CD4-positive, alpha-beta T cell (primary cell): ENCODE measurements around the gene MBOAT2. TPM values are rescaled to one million over a fixed set of nuclear protein-coding genes. Genes with fewer than 3 reads are reported as not detected.

Experiments
- ATAC-seq: fragments of 200-7000 bp; cut with Tn5 transposase; one replicate; pipeline ENCODE4 v1.10.0; 2022; ENCODE audit warnings: mild to moderate bottlenecking; ENCODE audit not compliant: poor library complexity
- CTCF ChIA-PET: fragments of 350-600 bp; sonication (Branson Sonifier 250); formaldehyde crosslinking; loops from one replicate; lab custom pipeline; 2021; ENCODE audit warnings: antibody characterized with exemption, inconsistent platforms; lab: Charles Lee
- POLR2A ChIA-PET: fragments of 350-600 bp; sonication (Branson Sonifier 250); formaldehyde crosslinking; loops from one replicate; lab custom pipeline; 2021; ENCODE audit warnings: antibody characterized with exemption, inconsistent platforms; lab: Charles Lee
- DNase-seq, 14 experiments: peaks; one replicate each; pipeline ENCODE4 v3.0.0-alpha.2; 2013 to 2020; ENCODE audit warnings: mixed read lengths in 2 of 14
- H3K27ac ChIP-seq, 2 donors: one replicate each; pipeline versions ENCODE4 v1.5.1 to v1.7.0; 2013; ENCODE audit warnings: low read length in 2 of 2, low read depth in 1 of 2, mild to moderate bottlenecking in 1 of 2
- H3K27me3 ChIP-seq, 2 experiments: 1 replicate in 1 of 2; 2 replicates in 1 of 2; pipeline versions ENCODE4 v1.6.1 to v1.7.0; 2013; ENCODE audit warnings: low read length in 2 of 2, control low read depth in 1 of 2, mild to moderate bottlenecking in 1 of 2, moderate library complexity in 1 of 2; ENCODE audit not compliant: insufficient read depth in 2 of 2, control insufficient read depth in 1 of 2
- H3K36me3 ChIP-seq: one replicate; pipeline ENCODE4 v1.6.1; 2013; ENCODE audit warnings: low read length, control low read depth; ENCODE audit not compliant: insufficient read depth
- H3K4me1 ChIP-seq: one replicate; pipeline ENCODE4 v1.6.1; 2013; ENCODE audit warnings: low read length, control low read depth; ENCODE audit not compliant: insufficient read depth
- H3K4me3 ChIP-seq: one replicate; pipeline ENCODE4 v1.5.1; 2013; ENCODE audit warnings: mild to moderate bottlenecking, low read length, moderate library complexity
- H3K9me3 ChIP-seq, 2 experiments: 1 replicate in 1 of 2; 2 replicates in 1 of 2; pipeline versions ENCODE4 v1.6.1 to v1.7.0; 2013; ENCODE audit warnings: low read length in 2 of 2, mild to moderate bottlenecking in 2 of 2, control low read depth in 1 of 2, moderate library complexity in 1 of 2; ENCODE audit not compliant: control insufficient read depth in 1 of 2, insufficient read depth in 1 of 2
- H3K27ac Mint-ChIP-seq: one replicate; pipeline ENCODE4 v1.8.0; 2020; ENCODE audit warnings: mixed read lengths
- H3K27me3 Mint-ChIP-seq: one replicate; pipeline ENCODE4 v1.8.0; 2021; ENCODE audit warnings: mixed read lengths
- H3K36me3 Mint-ChIP-seq: one replicate; pipeline ENCODE4 v1.8.0; 2021; ENCODE audit warnings: low read depth, mixed read lengths
- H3K4me1 Mint-ChIP-seq: one replicate; pipeline ENCODE4 v1.8.0; 2021; ENCODE audit warnings: low read depth, mixed read lengths
- H3K4me3 Mint-ChIP-seq: one replicate; pipeline ENCODE4 v1.8.0; 2020; ENCODE audit warnings: mild to moderate bottlenecking, mixed read lengths
- H3K9me3 Mint-ChIP-seq: one replicate; pipeline ENCODE4 v1.8.0; 2020; ENCODE audit warnings: mixed read lengths
- CTCF ChIP-seq: fragments of 200-600 bp; IDR thresholded peaks from one replicate; pipeline ENCODE4 v1.8.0; 2022; ENCODE audit warnings: antibody characterized with exemption, mild to moderate bottlenecking
- intact Hi-C, 2 experiments: fragments of 100-400 bp; cut with DNase I in 1 of 2; cut with micrococcal nuclease in 1 of 2; formaldehyde crosslinking; loops; one replicate each; pipeline versions ENCODE4 v1.15.1 to v1.9.0; 2023 to 2025; cut with DNase I, micrococcal nuclease
- total RNA-seq, 174 experiments: library from RNA in 2 of 174; stranded (reverse) in 2 of 174; gene quantifications; one replicate each; pipeline ENCODE4 v1.2.3 and lab custom pipeline; 2021 to 2026

Gene MBOAT2
- total RNA-seq, 2 experiments from 2014 or later, result 1.9 to 2.0 TPM

- H3K4me3 ChIP-seq, result no peak overlapping the region
- no peak overlapping the region for H3K27ac Mint-ChIP-seq
- no peaks in the 10 kb centered on the region for H3K9me3 Mint-ChIP-seq
- no peaks in the 10 kb centered on the region for H3K4me1 ChIP-seq
- H3K27ac ChIP-seq, result no peak overlapping the region
- intact Hi-C loops, result no loop called here
- ChIA-PET POLR2A (no interaction called here), CTCF (no interaction called here)
- no peaks in the 10 kb centered on the region for H3K9me3 ChIP-seq
- no peak for TF ChIP-seq CTCF
- H3K4me1 Mint-ChIP-seq, result peaks cover under 1% of the 10 kb centered on the region
- no peaks in the 10 kb centered on the region for H3K27me3 Mint-ChIP-seq
- ATAC-seq (no peak), DNase-seq (no peak)
- no peaks in the 10 kb centered on the region for H3K36me3 ChIP-seq
- H3K36me3 Mint-ChIP-seq, result no peaks in the 10 kb centered on the region
- no peak overlapping the region for H3K4me3 Mint-ChIP-seq
- H3K27me3 ChIP-seq, result no peaks in the 10 kb centered on the region
Observed at GRCh38 chr2:8994386-8994785, 9.1 kb downstream of the MBOAT2 start.

GRCh38 chr2:8993902-8994278 lies 9.6 kb downstream of the MBOAT2 start:
- Mint-ChIP-seq H3K36me3 (no peaks in the 10 kb centered on the region), H3K4me3 (no peak overlapping the region), H3K4me1 (no peaks in the 10 kb centered on the region), H3K9me3 (no peaks in the 10 kb centered on the region), H3K27ac (no peak overlapping the region), H3K27me3 (no peaks in the 10 kb centered on the region)
- intact Hi-C loops, result no loop called here
- CTCF ChIA-PET, result no interaction called here
- Histone ChIP-seq H3K27ac (no peak overlapping the region), H3K4me3 (no peak overlapping the region), H3K4me1 (no peaks in the 10 kb centered on the region), H3K36me3 (no peaks in the 10 kb centered on the region), H3K27me3 (no peaks in the 10 kb centered on the region), H3K9me3 (no peaks in the 10 kb centered on the region)
- TF ChIP-seq CTCF, result no peak
- ATAC-seq (no peak), DNase-seq (no peak)
- POLR2A ChIA-PET, result no interaction called here

GRCh38 chr2:8993196-8993901 lies 10.1 kb downstream of the MBOAT2 start:
- ChIA-PET POLR2A (no interaction called here), CTCF (no interaction called here)
- intact Hi-C loops, result no loop called here
- Histone ChIP-seq H3K4me1 (no peaks in the 10 kb centered on the region), H3K9me3 (no peaks in the 10 kb centered on the region), H3K27me3 (no peaks in the 10 kb centered on the region), H3K27ac (no peak overlapping the region), H3K36me3 (no peaks in the 10 kb centered on the region), H3K4me3 (no peak overlapping the region)
- ATAC-seq (no peak), DNase-seq (no peak)
- Mint-ChIP-seq H3K4me1 (no peaks in the 10 kb centered on the region), H3K36me3 (no peaks in the 10 kb centered on the region), H3K27ac (no peak overlapping the region), H3K4me3 (no peak overlapping the region), H3K9me3 (no peaks in the 10 kb centered on the region), H3K27me3 (no peaks in the 10 kb centered on the region)
- no peak for TF ChIP-seq CTCF
